H1 (cell line): Measurements from ENCODE around the gene DENND6B. TPM values are rescaled to one million over a fixed set of nuclear protein-coding genes. Genes with fewer than 3 reads are reported as not detected.

ENCODE experiments used
- CTCF ChIA-PET: fragments of 300-600 bp; sonication (Branson Sonifier 250); formaldehyde crosslinking; loops from one replicate; lab custom pipeline; 2021; ENCODE audit not compliant: partially characterized antibody; lab: Charles Lee
- POLR2A ChIA-PET: fragments of 300-600 bp; sonication (Branson Sonifier 250); formaldehyde crosslinking; loops from one replicate; lab custom pipeline; 2021; ENCODE audit warnings: inconsistent platforms; ENCODE audit not compliant: partially characterized antibody; lab: Charles Lee
- DNase-seq, 2 experiments: peaks; one replicate each; pipeline versions ENCODE4 v3.0.0 to v3.0.0-alpha.2; 2010 to 2022; ENCODE audit warnings: low spot score in 2 of 2, low read depth in 1 of 2, mixed read lengths in 1 of 2
- FAIRE-seq: peaks from 2 replicates; lab custom pipeline; 2011; peaks lifted over from hg19 to GRCh38; lab: Jason Lieb, UNC
- H2AFZ ChIP-seq: 2 replicates; pipeline ENCODE4 v1.8.1; 2012; ENCODE audit warnings: low read length, inconsistent platforms
- H2AK5ac ChIP-seq: 2 replicates; pipeline ENCODE4 v1.6.1; 2013; ENCODE audit warnings: low read depth, low read length
- H2BK120ac ChIP-seq: replicated peaks from 2 replicates; pipeline ENCODE3; 2013; ENCODE audit warnings: low read depth, low read length, inconsistent platforms
- H2BK12ac ChIP-seq: 2 replicates; pipeline ENCODE4 v1.6.1; 2013; ENCODE audit warnings: low read depth, low read length
- H2BK15ac ChIP-seq: 2 replicates; pipeline ENCODE4 v1.6.1; 2013; ENCODE audit warnings: low read length
- H2BK20ac ChIP-seq: 2 replicates; pipeline ENCODE4 v1.6.1; 2013; ENCODE audit warnings: low read length
- H2BK5ac ChIP-seq: 2 replicates; pipeline ENCODE4 v1.6.1; 2013; ENCODE audit warnings: low read depth, low read length
- H3K14ac ChIP-seq: 2 replicates; pipeline ENCODE4 v1.6.1; 2013; ENCODE audit warnings: inconsistent platforms; ENCODE audit not compliant: insufficient read length
- H3K18ac ChIP-seq: 2 replicates; pipeline ENCODE4 v1.6.1; 2013; ENCODE audit warnings: low read length; ENCODE audit errors: extremely low read depth
- H3K23ac ChIP-seq: 2 replicates; pipeline ENCODE4 v1.6.1; 2013; ENCODE audit warnings: inconsistent platforms; ENCODE audit not compliant: insufficient read length
- H3K23me2 ChIP-seq: 2 replicates; pipeline ENCODE4 v1.6.1; 2013; ENCODE audit warnings: low read depth, low read length
- H3K27ac ChIP-seq: 2 replicates; pipeline ENCODE4 v1.6.1; 2011; ENCODE audit warnings: low read depth, low read length, inconsistent platforms
- H3K27me3 ChIP-seq, 4 experiments: replicated peaks in 1 of 4; 1 replicate in 1 of 4; 2 replicates in 3 of 4; pipeline versions ENCODE4 v1.6.1 to v1.8.1; 2011 to 2013; ENCODE audit warnings: low read length in 3 of 4, mild to moderate bottlenecking in 3 of 4, inconsistent platforms in 2 of 4, mixed read lengths in 2 of 4, moderate library complexity in 1 of 4; ENCODE audit not compliant: control insufficient read depth in 3 of 4, insufficient read depth in 3 of 4; ENCODE audit errors: extremely low read depth in 1 of 4
- H3K36me3 ChIP-seq, 4 experiments: 2 replicates each; pipeline versions ENCODE4 v1.6.1 to v1.8.1; 2011 to 2013; ENCODE audit warnings: mild to moderate bottlenecking in 4 of 4, low read length in 3 of 4, moderate library complexity in 2 of 4, control low read depth in 1 of 4, inconsistent platforms in 1 of 4; ENCODE audit not compliant: insufficient read depth in 4 of 4, control insufficient read depth in 2 of 4
- H3K4ac ChIP-seq: replicated peaks from 2 replicates; pipeline ENCODE3; 2013; ENCODE audit warnings: low read length, low read depth, mixed read lengths, inconsistent platforms; ENCODE audit not compliant: insufficient read length
- H3K4me1 ChIP-seq, 4 experiments: replicated peaks in 1 of 4; 1 replicate in 1 of 4; 2 replicates in 3 of 4; pipeline versions ENCODE4 v1.6.1 to v1.8.1; 2011 to 2013; ENCODE audit warnings: low read length in 3 of 4, inconsistent platforms in 2 of 4, mixed read lengths in 1 of 4; ENCODE audit not compliant: insufficient read depth in 4 of 4, control insufficient read depth in 3 of 4
- H3K4me2 ChIP-seq, 2 experiments: 2 replicates each; pipeline versions ENCODE4 v1.6.1 to v1.8.1; 2011 to 2013; ENCODE audit warnings: low read depth in 2 of 2, low read length in 2 of 2, control low read depth in 1 of 2, inconsistent platforms in 1 of 2, mild to moderate bottlenecking in 1 of 2; ENCODE audit not compliant: insufficient read depth in 1 of 2
- H3K4me3 ChIP-seq, 4 experiments: fragments of 200-600, 300-600 bp in 1 of 4; sonication (generic), shearing (Covaris generic), sonication (Bioruptor Twin) in 1 of 4; 2 replicates each; pipeline versions ENCODE4 v1.5.1 to v1.8.1; 2011 to 2016; ENCODE audit warnings: low read length in 4 of 4, low read depth in 3 of 4, control low read depth in 2 of 4, inconsistent platforms in 2 of 4, mild to moderate bottlenecking in 2 of 4, mixed read lengths in 1 of 4, moderate library complexity in 1 of 4; ENCODE audit not compliant: insufficient read depth in 2 of 4; ENCODE audit errors: extremely low read depth in 1 of 4
- H3K56ac ChIP-seq: replicated peaks from 2 replicates; pipeline ENCODE3; 2013; ENCODE audit warnings: low read depth, mild to moderate bottlenecking, mixed read lengths, low read length, inconsistent platforms; ENCODE audit not compliant: insufficient read length
- H3K79me1 ChIP-seq: 2 replicates; pipeline ENCODE4 v1.6.1; 2013; ENCODE audit warnings: low read depth, low read length, control low read depth
- H3K79me2 ChIP-seq, 2 experiments: 2 replicates each; pipeline versions ENCODE4 v1.6.1 to v1.8.1; 2012 to 2013; ENCODE audit warnings: low read length in 2 of 2, mild to moderate bottlenecking in 2 of 2, inconsistent platforms in 1 of 2; ENCODE audit not compliant: insufficient read depth in 2 of 2, control insufficient read depth in 1 of 2
- H3K9ac ChIP-seq, 4 experiments: replicated peaks in 1 of 4; 1 replicate in 1 of 4; 2 replicates in 3 of 4; pipeline versions ENCODE4 v1.6.1 to v1.8.1; 2011 to 2013; ENCODE audit warnings: low read depth in 3 of 4, low read length in 3 of 4, control low read depth in 2 of 4, mild to moderate bottlenecking in 2 of 4, moderate library complexity in 2 of 4, inconsistent platforms in 1 of 4; ENCODE audit errors: extremely low read depth in 1 of 4
- H3K9me3 ChIP-seq, 2 experiments: 2 replicates each; pipeline versions ENCODE4 v1.6.1 to v1.8.1; 2012 to 2013; ENCODE audit warnings: mild to moderate bottlenecking in 2 of 2, moderate library complexity in 2 of 2, control low read depth in 1 of 2, inconsistent platforms in 1 of 2, low read depth in 1 of 2, low read length in 1 of 2, mixed read lengths in 1 of 2; ENCODE audit not compliant: insufficient read depth in 2 of 2
- H4K20me1 ChIP-seq, 2 experiments: replicated peaks in 1 of 2; 2 replicates each; pipeline versions ENCODE3 to v1.8.1; 2011 to 2013; ENCODE audit warnings: inconsistent platforms in 2 of 2, low read length in 2 of 2, mild to moderate bottlenecking in 1 of 2; ENCODE audit not compliant: insufficient read depth in 2 of 2, control insufficient read depth in 1 of 2
- H4K5ac ChIP-seq: 2 replicates; pipeline ENCODE4 v1.6.1; 2013; ENCODE audit warnings: low read length, low read depth, mixed read lengths, inconsistent platforms; ENCODE audit not compliant: insufficient read length
- H4K8ac ChIP-seq: 2 replicates; pipeline ENCODE4 v1.8.0; 2013; ENCODE audit warnings: mild to moderate bottlenecking, moderate library complexity, low read length, inconsistent platforms; ENCODE audit not compliant: insufficient read depth; ENCODE audit errors: extremely low read depth
- H4K91ac ChIP-seq: replicated peaks from 2 replicates; pipeline ENCODE3; 2013; ENCODE audit warnings: low read length, mixed read lengths, inconsistent platforms; ENCODE audit not compliant: insufficient read length
- BACH1 ChIP-seq: IDR thresholded peaks from 2 replicates; pipeline ENCODE4 v1.6.1; 2012; ENCODE audit warnings: low read length, improper control_type of control experiment
- CEBPB ChIP-seq: IDR thresholded peaks from 2 replicates; pipeline ENCODE4 v1.6.1; 2012; ENCODE audit warnings: low read depth, low read length
- CHD2 ChIP-seq: IDR thresholded peaks from 2 replicates; pipeline ENCODE4 v1.6.1; 2012; ENCODE audit warnings: low read length, improper control_type of control experiment
- CTBP2 ChIP-seq: IDR thresholded peaks from 2 replicates; pipeline ENCODE4 v1.7.0; 2011; ENCODE audit warnings: borderline replicate concordance, mild to moderate bottlenecking, moderate library complexity, mixed read lengths, low read length; ENCODE audit not compliant: insufficient read depth, insufficient read length
- EP300 ChIP-seq, 2 experiments: IDR thresholded peaks; 1 replicate in 1 of 2; 2 replicates in 1 of 2; pipeline ENCODE4 v1.6.1; 2011 to 2012; ENCODE audit warnings: low read depth in 2 of 2, low read length in 2 of 2, mild to moderate bottlenecking in 2 of 2, borderline replicate concordance in 1 of 2, inconsistent platforms in 1 of 2, moderate library complexity in 1 of 2
- GABPA ChIP-seq: IDR thresholded peaks from 2 replicates; pipeline ENCODE4 v1.6.1; 2011; ENCODE audit warnings: mild to moderate bottlenecking, low read length, moderate library complexity, borderline replicate concordance; ENCODE audit not compliant: insufficient read depth
- JUN ChIP-seq: IDR thresholded peaks from 2 replicates; pipeline ENCODE4 v1.6.1; 2011; ENCODE audit warnings: low read depth, mild to moderate bottlenecking, improper control_type of control experiment, low read length
- MAFK ChIP-seq: IDR thresholded peaks from 2 replicates; pipeline ENCODE4 v1.6.1; 2012; ENCODE audit warnings: low read depth, mild to moderate bottlenecking, improper control_type of control experiment, low read length
- NRF1 ChIP-seq: IDR thresholded peaks from 2 replicates; pipeline ENCODE4 v1.6.1; 2011; ENCODE audit warnings: mild to moderate bottlenecking, low read depth, low read length, improper control_type of control experiment
- RXRA ChIP-seq: IDR thresholded peaks from 2 replicates; pipeline ENCODE4 v1.6.1; 2011; ENCODE audit warnings: low read depth, mild to moderate bottlenecking, low read length, moderate library complexity; ENCODE audit not compliant: insufficient read depth
- SAP30 ChIP-seq: fragments of 300-600 bp; sonication (generic); IDR thresholded peaks from 2 replicates; pipeline ENCODE4 v1.7.1; 2012; ENCODE audit warnings: low read length, moderate library complexity, mild to moderate bottlenecking, inconsistent platforms; ENCODE audit not compliant: insufficient read depth, insufficient replicate concordance
- SIRT6 ChIP-seq: IDR thresholded peaks from one replicate; pipeline ENCODE4 v1.7.1; 2012; ENCODE audit warnings: low read length, inconsistent platforms
- SP1 ChIP-seq: IDR thresholded peaks from 2 replicates; pipeline ENCODE4 v1.6.1; 2011; ENCODE audit warnings: low read depth, low read length
- TAF7 ChIP-seq: optimal IDR thresholded peaks from 2 replicates; pipeline ENCODE3; 2011; ENCODE audit warnings: low read depth, mild to moderate bottlenecking, inconsistent platforms, low read length, moderate library complexity, borderline replicate concordance
- WGBS, 2 experiments: shearing (Covaris generic) in 1 of 2; methylation state at CpG; one replicate each; pipeline versions ENCODE4 v1.1.6 to v1.1.7; 2013 to 2015; ENCODE audit warnings: low lambda C conversion rate in 2 of 2, mixed read lengths in 2 of 2, inconsistent platforms in 1 of 2, low coverage in 1 of 2, missing lambda C conversion rate in 1 of 2; ENCODE audit not compliant: insufficient replicate concordance in 2 of 2, insufficient coverage in 1 of 2, insufficient read length in 1 of 2; ENCODE audit errors: extremely low coverage in 1 of 2, missing lambda C conversion rate in 1 of 2; 5-methylcytosine and 5-hydroxymethylcytosine counted together
- polyA plus RNA-seq, 7 experiments: library from polyadenylated mRNA; depleted of rRNA in 3 of 7; stranded (reverse) in 5 of 7; unstranded in 2 of 7; fragments of >200 nt in 5 of 7; fragments of 200-250 nt in 2 of 7; gene quantifications; 1 replicate in 5 of 7; 2 replicates in 1 of 7; 4 replicates in 1 of 7; pipeline versions ENCODE4 v1.2.1 to v1.2.3, GENCODE V29; 2011 to 2013; ENCODE audit warnings: missing spikeins in 2 of 7, mixed read lengths in 2 of 7
- total RNA-seq: library from RNA; stranded (reverse); fragmentation: NEBNext Ultra II Directional; extraction: Animal tissue kit (Norgen Biotek cat#: 25700); gene quantifications from 2 replicates; pipeline ENCODE4 v1.2.1, GENCODE V29; 2021
- TF ChIP-seq, protein P1 (sequence below): IDR thresholded peaks from 2 replicates; pipeline ENCODE4 v1.6.1; 2012; ENCODE audit warnings: inconsistent platforms

DENND6B gene
- total and polyA plus RNA-seq, 2 of the 8 experiments (the other 6 are each of a cell fraction or from before 2014, with no cell fraction given): 1.1 to 1.9 TPM

DNA sequence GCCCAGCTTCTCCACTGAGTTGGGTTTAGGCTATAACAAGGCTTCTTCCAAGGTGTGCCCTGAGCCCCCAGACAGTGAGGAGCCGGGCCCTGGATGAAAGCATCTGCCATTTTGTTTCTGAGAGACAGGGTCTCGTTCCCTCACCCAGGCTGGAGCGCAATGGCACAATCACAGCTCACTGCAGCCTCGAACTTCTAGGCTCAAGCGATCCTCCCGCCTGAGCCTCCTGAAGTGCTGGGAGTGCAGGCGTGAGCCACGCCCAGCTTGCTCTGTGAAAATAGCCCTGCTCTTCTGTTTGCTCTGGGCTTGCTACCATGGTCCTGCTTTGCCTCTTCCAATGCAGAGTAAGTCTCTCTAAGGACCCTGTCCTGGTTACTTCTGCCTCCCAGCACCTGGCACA lies 6.7 kb downstream of the DENND6B start:
- H3K23me2 ChIP-seq: no peaks in the 10 kb centered on the region
- H4K20me1 ChIP-seq: no peaks in the 10 kb centered on the region
- POLR2A ChIA-PET: interaction anchor here (1.9 kb wide), 1 partner anchor 20 kb away, joined by 6 read pairs; no protein-coding TSS in a partner anchor
- H3K4me1 ChIP-seq: no peaks in the 10 kb centered on the region
- CTCF ChIA-PET: interaction anchor here (0.6 to 2.3 kb wide), 4 partner anchors 11 to 47 kb away, joined by 3 to 10 read pairs (median 7); no protein-coding TSS in a partner anchor
- H2BK5ac ChIP-seq: no peak overlapping the region
- H3K27ac ChIP-seq: no peak overlapping the region
- H3K4ac ChIP-seq: no peak overlapping the region
- no peak for FAIRE-seq
- no peaks in the 10 kb centered on the region for H3K36me3 ChIP-seq
- no peak overlapping the region for H2BK15ac ChIP-seq
- no peak for DNase-seq
- H4K8ac ChIP-seq: no peak overlapping the region
- no peak overlapping the region for H2BK20ac ChIP-seq
- 74% methylated on average over 8 of the region's 8 CpGs; no CpG with 5 or more reads in 1 of the 2 experiments for WGBS, 2 experiments
- H2BK120ac ChIP-seq: no peak overlapping the region
- H2AK5ac ChIP-seq: no peak overlapping the region
- H3K9me3 ChIP-seq: no peaks in the 10 kb centered on the region
- H3K79me1 ChIP-seq: no peaks in the 10 kb centered on the region
- no peaks in the 10 kb centered on the region; a peak in 3 of 7 replicates for H3K27me3 ChIP-seq
- no peak overlapping the region for H3K56ac ChIP-seq
- no peak overlapping the region for H2BK12ac ChIP-seq
- H3K79me2 ChIP-seq: no peaks in the 10 kb centered on the region
- no peak overlapping the region for H3K18ac ChIP-seq
- H3K4me2 ChIP-seq: no peak overlapping the region
- H4K5ac ChIP-seq: no peak overlapping the region
- H3K14ac ChIP-seq: no peak overlapping the region
- no peak overlapping the region for H3K23ac ChIP-seq
- H3K4me3 ChIP-seq: no peak overlapping the region
- no peak overlapping the region for H3K9ac ChIP-seq
- H2AFZ ChIP-seq: no peak overlapping the region
- no peak overlapping the region for H4K91ac ChIP-seq
- TF ChIP-seq SP1 (no peak), MAFK (no peak), SIRT6 (no peak), BACH1 (no peak), JUN (no peak), CHD2 (no peak), SAP30 (no peak), RXRA (no peak), CEBPB (no peak), EP300 (IDR thresholded peaks at IDR 0.05; ENCODE audit: borderline replicate concordance in 1 of 2, low read depth in 2 of 2, low read length in 2 of 2) (no peak), NRF1 (no peak), CTBP2 (no peak), GABPA (no peak), TAF7 (no peak)
- TF ChIP-seq, protein P1, sequence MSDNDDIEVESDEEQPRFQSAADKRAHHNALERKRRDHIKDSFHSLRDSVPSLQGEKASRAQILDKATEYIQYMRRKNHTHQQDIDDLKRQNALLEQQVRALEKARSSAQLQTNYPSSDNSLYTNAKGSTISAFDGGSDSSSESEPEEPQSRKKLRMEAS: no peak
